T-helper 17 cell (primary cell): ENCODE measurements around the gene EHBP1L1. TPM values are rescaled to one million over a fixed set of nuclear protein-coding genes. Genes with fewer than 3 reads are reported as not detected.
"Not testable (repeated sequence)": the region's sequence is repeated elsewhere in the genome, so short reads cannot be mapped to it uniquely, and the experiment has no call there.

Source experiments
- ATAC-seq: fragments of 150-1000 bp; cut with Tn5 transposase; 2 replicates; pipeline ENCODE4 v1.10.0; 2021; ENCODE audit warnings: mild to moderate bottlenecking, moderate library complexity
- DNase-seq, 3 donors: peaks; one replicate each; pipeline versions ENCODE4 v3.0.0 to v3.0.0-alpha.2; 2020 to 2021
- H3K9me3 ChIP-seq: one replicate; pipeline ENCODE4 v1.7.0; 2013; ENCODE audit warnings: low read length, mild to moderate bottlenecking; ENCODE audit not compliant: control insufficient read depth, poor library complexity, severe bottlenecking
- H3K27ac Mint-ChIP-seq: one replicate; pipeline ENCODE4 v1.8.0; 2022; ENCODE audit warnings: mild to moderate bottlenecking, moderate library complexity, mixed read lengths
- H3K27me3 Mint-ChIP-seq: one replicate; pipeline ENCODE4 v1.8.0; 2022; ENCODE audit warnings: mixed read lengths
- H3K36me3 Mint-ChIP-seq: one replicate; pipeline ENCODE4 v1.8.0; 2022; ENCODE audit warnings: low read depth, mixed read lengths
- H3K4me1 Mint-ChIP-seq: one replicate; pipeline ENCODE4 v1.8.0; 2022; ENCODE audit warnings: mild to moderate bottlenecking, mixed read lengths
- H3K4me3 Mint-ChIP-seq: one replicate; pipeline ENCODE4 v1.8.0; 2022; ENCODE audit warnings: mild to moderate bottlenecking, moderate library complexity, mixed read lengths
- total RNA-seq, 4 donors: library from RNA in 2 of 4; stranded (reverse) in 2 of 4; gene quantifications; one replicate each; pipeline ENCODE4 v1.2.3 and lab custom pipeline; 2022 to 2026

EHBP1L1 gene
- total RNA-seq, 2 donors from 2014 or later: 123 to 152 TPM

- Mint-ChIP-seq H3K27me3 (no peaks in the 10 kb centered on the region), H3K4me3 (peak overlapping the region; percentile 49), H3K4me1 (peaks cover 43% of the 10 kb centered on the region), H3K27ac (peak overlapping the region; percentile 96), H3K36me3 (no peaks in the 10 kb centered on the region)
- H3K9me3 ChIP-seq: no peaks in the 10 kb centered on the region
- DNase-seq (no peak), ATAC-seq (no peak)
These were observed 15.8 kb upstream of the EHBP1L1 start for GRCh38 chr11:65559951-65560537.

GRCh38 chr11:65560555-65561418 lies 15.1 kb upstream of the EHBP1L1 start:
- no peaks in the 10 kb centered on the region for H3K36me3 Mint-ChIP-seq
- H3K4me1 Mint-ChIP-seq: peaks cover 42% of the 10 kb centered on the region
- ATAC-seq (no peak), DNase-seq (no peak)
- peak overlapping the region; percentile 49 for H3K4me3 Mint-ChIP-seq
- H3K27me3 Mint-ChIP-seq: no peaks in the 10 kb centered on the region
- H3K27ac Mint-ChIP-seq: peak overlapping the region; percentile 96
- H3K9me3 ChIP-seq: no peaks in the 10 kb centered on the region

- Mint-ChIP-seq H3K4me3 (peak overlapping the region; percentile 67), H3K36me3 (no peaks in the 10 kb centered on the region), H3K27ac (no peak overlapping the region), H3K4me1 (peaks cover 37% of the 10 kb centered on the region), H3K27me3 (no peaks in the 10 kb centered on the region)
- no peaks in the 10 kb centered on the region for H3K9me3 ChIP-seq
- ATAC-seq: no peak
- no peak for DNase-seq
These were observed 13.8 kb upstream of the EHBP1L1 start for GRCh38 chr11:65562020-65562419.

- Mint-ChIP-seq H3K27ac (no peak overlapping the region), H3K36me3 (no peaks in the 10 kb centered on the region), H3K4me3 (no peak overlapping the region), H3K27me3 (no peaks in the 10 kb centered on the region), H3K4me1 (peaks cover 32% of the 10 kb centered on the region)
- no peak for ATAC-seq
- no peaks in the 10 kb centered on the region for H3K9me3 ChIP-seq
- no peak for DNase-seq
These were observed 13.1 kb upstream of the EHBP1L1 start for GRCh38 chr11:65562788-65563187.

- H3K9me3 ChIP-seq: no peaks in the 10 kb centered on the region
- H3K27me3 Mint-ChIP-seq: no peaks in the 10 kb centered on the region
- no peaks in the 10 kb centered on the region for H3K36me3 Mint-ChIP-seq
- ATAC-seq: no peak
- peak overlapping the region; percentile 99 for H3K27ac Mint-ChIP-seq
- H3K4me1 Mint-ChIP-seq: peaks cover 36% of the 10 kb centered on the region
- DNase-seq: no peak
- H3K4me3 Mint-ChIP-seq: no peak overlapping the region
These were observed 12.3 kb upstream of the EHBP1L1 start for GRCh38 chr11:65563601-65564000.

- not testable (repeated sequence) for H3K27me3 Mint-ChIP-seq, ATAC-seq, H3K36me3 Mint-ChIP-seq, H3K9me3 ChIP-seq, DNase-seq
- peak overlapping the region; percentile 99 for H3K27ac Mint-ChIP-seq
- peak overlapping the region; percentile 75 for H3K4me3 Mint-ChIP-seq
- peaks cover 44% of the 10 kb centered on the region for H3K4me1 Mint-ChIP-seq
These were observed 10.8 kb upstream of the EHBP1L1 start for GRCh38 chr11:65564879-65565559.

GRCh38 chr11:65565624-65566453 lies 10.0 kb upstream of the EHBP1L1 start:
- Mint-ChIP-seq H3K27me3 (no peaks in the 10 kb centered on the region), H3K4me1 (peaks cover 45% of the 10 kb centered on the region), H3K36me3 (peaks cover 2% of the 10 kb centered on the region), H3K4me3 (peak overlapping the region; percentile 75), H3K27ac (peak overlapping the region; percentile 99)
- DNase-seq: peak in 1 of 3 donors; percentile 46
- H3K9me3 ChIP-seq: no peaks in the 10 kb centered on the region
- peak; percentile 18 for ATAC-seq

- H3K27me3 Mint-ChIP-seq: no peaks in the 10 kb centered on the region
- peak overlapping the region; percentile 99 for H3K27ac Mint-ChIP-seq
- peak overlapping the region; percentile 99 for H3K4me3 Mint-ChIP-seq
- ATAC-seq (peak; percentile 38), DNase-seq (no peak)
- peaks cover 2% of the 10 kb centered on the region for H3K36me3 Mint-ChIP-seq
- no peaks in the 10 kb centered on the region for H3K9me3 ChIP-seq
- peaks cover 58% of the 10 kb centered on the region for H3K4me1 Mint-ChIP-seq
These were observed 6.5 kb upstream of the EHBP1L1 start for GRCh38 chr11:65569164-65569972.

GRCh38 chr11:65569973-65570918 lies 5.6 kb upstream of the EHBP1L1 start, which contains the start of gene ZNRD2:
ZNRD2 (plus strand) TSS chr11:65570477; CDS start chr11:65570492, 15 bp downstream.
- H3K27ac Mint-ChIP-seq: peak within 1 kb of the TSS; percentile 99
- DNase-seq (peak; percentile 95 to 97 (median 95)), ATAC-seq (peak; percentile 76)
- H3K36me3 Mint-ChIP-seq: peaks cover 2% of the 10 kb centered on the region
- peaks cover 62% of the 10 kb centered on the region for H3K4me1 Mint-ChIP-seq
- H3K27me3 Mint-ChIP-seq: no peaks in the 10 kb centered on the region
- no peaks in the 10 kb centered on the region for H3K9me3 ChIP-seq
- peak within 1 kb of the TSS; percentile 99 for H3K4me3 Mint-ChIP-seq

GRCh38 chr11:65571420-65571819 lies 4.4 kb upstream of the EHBP1L1 start:
- no peaks in the 10 kb centered on the region for H3K9me3 ChIP-seq
- Mint-ChIP-seq H3K4me1 (peaks cover 54% of the 10 kb centered on the region), H3K4me3 (peak overlapping the region; percentile 99), H3K27ac (peak overlapping the region; percentile 99), H3K36me3 (peaks cover 2% of the 10 kb centered on the region), H3K27me3 (no peaks in the 10 kb centered on the region)
- DNase-seq: no peak
- ATAC-seq: no peak

- peaks cover 2% of the 10 kb centered on the region for H3K36me3 Mint-ChIP-seq
- H3K4me1 Mint-ChIP-seq: peaks cover 55% of the 10 kb centered on the region
- H3K27me3 Mint-ChIP-seq: no peaks in the 10 kb centered on the region
- H3K27ac Mint-ChIP-seq: peak overlapping the region; percentile 99
- H3K9me3 ChIP-seq: no peaks in the 10 kb centered on the region
- H3K4me3 Mint-ChIP-seq: peak overlapping the region; percentile 93
- no peak for DNase-seq
- ATAC-seq: no peak
These were observed 3.9 kb upstream of the EHBP1L1 start for GRCh38 chr11:65571940-65572339.
